PC-9 (cell line): ENCODE results near the gene VWA3B. TPM values are rescaled to one million over a fixed set of nuclear protein-coding genes. Genes with fewer than 3 reads are reported as not detected.

Source experiments
- BruUV-seq: library from RNA; stranded (reverse); fragments of 400-500 nt; replicated peaks from 2 replicates; lab custom pipeline; 2021; lab: Mats Ljungman, UMichigan
- CTCF ChIA-PET: fragments of 300-600 bp; sonication (Branson Sonifier 250); formaldehyde crosslinking; loops from one replicate; lab custom pipeline; 2022; ENCODE audit warnings: antibody characterized with exemption; lab: Charles Lee
- POLR2A ChIA-PET: fragments of 300-600 bp; sonication (Branson Sonifier 250); formaldehyde crosslinking; loops from one replicate; lab custom pipeline; 2022; ENCODE audit warnings: antibody characterized with exemption; ENCODE audit not compliant: unreplicated experiment; lab: Charles Lee
- DNase-seq, 2 experiments: peaks; one replicate each; pipeline versions ENCODE4 v3.0.0 to v3.0.0-alpha.2; 2015 to 2022; ENCODE audit warnings: mixed read lengths in 1 of 2
- H2AFZ ChIP-seq: fragments of 200-600 bp; sonication (generic); 2 replicates; pipeline ENCODE4 v1.8.1; 2017; ENCODE audit warnings: antibody characterized with exemption
- H3F3A ChIP-seq: fragments of 200-600 bp; sonication (generic); 2 replicates; pipeline ENCODE4 v1.8.1; 2017; ENCODE audit warnings: antibody characterized with exemption, mild to moderate bottlenecking, low read depth; ENCODE audit not compliant: insufficient read depth
- H3K27ac ChIP-seq: fragments of 200-600 bp; sonication (generic); 2 replicates; pipeline ENCODE4 v1.6.1; 2016; ENCODE audit warnings: mixed run types
- H3K27me3 ChIP-seq: fragments of 200-600 bp; sonication (generic); 2 replicates; pipeline ENCODE4 v1.6.1; 2016; ENCODE audit warnings: low read depth, mixed run types; ENCODE audit not compliant: insufficient read depth
- H3K36me3 ChIP-seq: fragments of 200-600 bp; sonication (generic); 2 replicates; pipeline ENCODE4 v1.6.1; 2016; ENCODE audit warnings: low read depth, mixed run types
- H3K4me1 ChIP-seq: fragments of 200-600 bp; sonication (generic); replicated peaks from 2 replicates; pipeline ENCODE4 v1.6.1; 2016; ENCODE audit warnings: mixed run types; ENCODE audit not compliant: insufficient read depth
- H3K4me2 ChIP-seq: fragments of 200-600 bp; sonication (generic); 2 replicates; pipeline ENCODE4 v1.6.1; 2017; ENCODE audit warnings: mixed run types
- H3K4me3 ChIP-seq: fragments of 200-600 bp; sonication (generic); 2 replicates; pipeline ENCODE4 v1.6.1; 2016; ENCODE audit warnings: mixed run types
- H3K79me2 ChIP-seq: fragments of 200-600 bp; sonication (generic); 2 replicates; pipeline ENCODE4 v1.6.1; 2017; ENCODE audit warnings: low read depth, mixed run types
- H3K9me2 ChIP-seq: fragments of 200-600 bp; sonication (generic); 2 replicates; pipeline ENCODE4 v1.8.1; 2017; ENCODE audit warnings: mild to moderate bottlenecking; ENCODE audit not compliant: insufficient read depth
- H3K9me3 ChIP-seq: fragments of 200-600 bp; sonication (generic); 2 replicates; pipeline ENCODE4 v1.8.1; 2016; ENCODE audit warnings: low read depth; ENCODE audit not compliant: insufficient read depth
- H4K20me1 ChIP-seq: fragments of 200-600 bp; sonication (generic); 2 replicates; pipeline ENCODE4 v1.8.1; 2017; ENCODE audit not compliant: insufficient read depth
- EZH2 ChIP-seq: fragments of 200-600 bp; sonication (generic); IDR thresholded peaks from 2 replicates; pipeline ENCODE4 v1.8.0; 2017; ENCODE audit warnings: antibody characterized with exemption, low read depth
- intact Hi-C: fragments of 100-400 bp; cut with micrococcal nuclease; formaldehyde crosslinking; loops from one replicate; pipeline ENCODE4 v1.10.0; 2022; ENCODE audit not compliant: unreplicated experiment
- total RNA-seq: library from RNA; stranded (reverse); gene quantifications from 2 replicates; pipeline ENCODE4 v1.2.3, GENCODE V29; 2021
- TF ChIP-seq, protein P1 (sequence below): fragments of 200-600 bp; sonication (generic); conservative IDR thresholded peaks from 2 replicates; pipeline ENCODE4 v1.6.1; 2017; ENCODE audit warnings: mixed run types, antibody characterized with exemption, mild to moderate bottlenecking, moderate library complexity

Gene VWA3B
- total RNA-seq, 1 experiment from 2014 or later: not detected

DNA sequence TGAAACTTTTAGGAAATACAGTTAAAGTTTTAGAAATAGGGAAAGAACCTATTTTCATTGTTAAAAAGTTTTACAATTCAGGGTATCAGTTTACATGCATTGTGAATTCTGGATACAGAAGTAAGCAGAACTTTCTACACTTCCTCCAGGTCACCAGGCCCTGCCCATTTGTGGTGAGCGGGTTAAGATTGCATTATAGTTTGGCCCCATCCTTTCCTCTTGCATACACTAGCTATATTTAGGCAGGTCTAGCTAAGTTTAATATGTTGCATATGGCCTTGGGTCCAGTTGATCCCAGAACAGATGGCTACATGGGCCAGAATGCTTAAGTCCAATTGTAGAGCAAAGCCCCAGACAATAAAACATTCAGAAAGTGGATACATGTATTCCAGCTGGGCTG, 4.8 kb downstream of the VWA3B start:
- Histone ChIP-seq H2AFZ (no peak overlapping the region), H3K4me2 (no peak overlapping the region), H3K9me2 (no peaks in the 10 kb centered on the region), H3F3A (no peaks in the 10 kb centered on the region), H4K20me1 (no peaks in the 10 kb centered on the region), H3K9me3 (no peaks in the 10 kb centered on the region), H3K36me3 (no peaks in the 10 kb centered on the region), H3K27ac (no peak overlapping the region), H3K4me3 (no peak overlapping the region), H3K27me3 (no peaks in the 10 kb centered on the region), H3K79me2 (no peaks in the 10 kb centered on the region), H3K4me1 (no peaks in the 10 kb centered on the region)
- POLR2A ChIA-PET: no interaction called here
- no TSS peak for BruUV-seq
- CTCF ChIA-PET: no interaction called here
- no peak for DNase-seq
- TF ChIP-seq EZH2: no peak
- TF ChIP-seq, protein P1, sequence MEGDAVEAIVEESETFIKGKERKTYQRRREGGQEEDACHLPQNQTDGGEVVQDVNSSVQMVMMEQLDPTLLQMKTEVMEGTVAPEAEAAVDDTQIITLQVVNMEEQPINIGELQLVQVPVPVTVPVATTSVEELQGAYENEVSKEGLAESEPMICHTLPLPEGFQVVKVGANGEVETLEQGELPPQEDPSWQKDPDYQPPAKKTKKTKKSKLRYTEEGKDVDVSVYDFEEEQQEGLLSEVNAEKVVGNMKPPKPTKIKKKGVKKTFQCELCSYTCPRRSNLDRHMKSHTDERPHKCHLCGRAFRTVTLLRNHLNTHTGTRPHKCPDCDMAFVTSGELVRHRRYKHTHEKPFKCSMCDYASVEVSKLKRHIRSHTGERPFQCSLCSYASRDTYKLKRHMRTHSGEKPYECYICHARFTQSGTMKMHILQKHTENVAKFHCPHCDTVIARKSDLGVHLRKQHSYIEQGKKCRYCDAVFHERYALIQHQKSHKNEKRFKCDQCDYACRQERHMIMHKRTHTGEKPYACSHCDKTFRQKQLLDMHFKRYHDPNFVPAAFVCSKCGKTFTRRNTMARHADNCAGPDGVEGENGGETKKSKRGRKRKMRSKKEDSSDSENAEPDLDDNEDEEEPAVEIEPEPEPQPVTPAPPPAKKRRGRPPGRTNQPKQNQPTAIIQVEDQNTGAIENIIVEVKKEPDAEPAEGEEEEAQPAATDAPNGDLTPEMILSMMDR: no peak
- intact Hi-C loops: no loop called here

DNA sequence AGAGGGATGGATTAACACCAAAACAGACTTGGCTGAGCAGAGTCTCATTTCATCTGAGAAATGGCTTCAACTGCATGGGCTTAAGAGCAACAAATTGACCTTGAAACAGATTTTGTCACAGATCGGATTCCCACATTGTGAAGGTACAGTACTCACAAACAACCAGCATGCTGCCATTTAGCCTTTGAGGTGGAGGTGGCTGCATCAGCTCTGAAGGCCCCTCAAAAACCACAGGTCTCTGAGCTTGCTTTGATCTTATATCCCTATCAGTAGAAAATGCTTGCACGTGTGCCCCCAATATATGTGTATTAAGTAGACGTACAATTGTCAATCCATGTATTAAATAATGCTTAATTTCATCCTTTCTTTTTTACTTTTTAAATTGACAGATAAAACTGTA, 6.2 kb downstream of the VWA3B start:
- no peaks in the 10 kb centered on the region for H3K36me3 ChIP-seq
- no peak overlapping the region for H3K4me3 ChIP-seq
- H3K27me3 ChIP-seq: no peaks in the 10 kb centered on the region
- H3K27ac ChIP-seq: no peak overlapping the region
- DNase-seq: no peak
- H3F3A ChIP-seq: no peaks in the 10 kb centered on the region
- ChIA-PET CTCF (no interaction called here), POLR2A (no interaction called here)
- H4K20me1 ChIP-seq: no peaks in the 10 kb centered on the region
- H3K4me2 ChIP-seq: no peak overlapping the region
- intact Hi-C loops: no loop called here
- H3K79me2 ChIP-seq: no peaks in the 10 kb centered on the region
- H3K9me3 ChIP-seq: no peaks in the 10 kb centered on the region
- no peaks in the 10 kb centered on the region for H3K4me1 ChIP-seq
- no peaks in the 10 kb centered on the region for H3K9me2 ChIP-seq
- BruUV-seq: no TSS peak
- no peak overlapping the region for H2AFZ ChIP-seq
- TF ChIP-seq, protein P1: no peak
- no peak for TF ChIP-seq EZH2

DNA sequence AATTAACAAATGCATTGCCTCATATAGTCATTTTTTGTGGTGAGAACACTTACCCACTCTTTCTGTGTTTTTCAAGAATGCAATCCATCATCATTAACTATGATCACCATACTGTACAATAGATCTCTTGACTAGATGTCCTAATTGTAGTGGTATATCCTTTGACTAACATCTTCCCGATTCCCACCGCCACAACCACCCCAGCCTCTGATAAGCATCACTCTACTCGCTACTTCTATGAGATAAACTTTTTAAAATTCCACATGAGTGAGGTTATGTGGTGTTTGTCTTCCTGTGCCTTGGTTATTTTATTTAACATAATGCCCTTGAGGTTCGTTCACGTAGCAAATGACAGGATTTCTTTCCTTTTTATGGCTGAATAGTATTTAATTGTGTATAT, 6.6 kb downstream of the VWA3B start:
- Histone ChIP-seq H3K4me2 (no peak overlapping the region), H3K36me3 (no peaks in the 10 kb centered on the region), H3K9me3 (no peaks in the 10 kb centered on the region), H3F3A (no peaks in the 10 kb centered on the region), H3K4me1 (no peaks in the 10 kb centered on the region), H4K20me1 (no peaks in the 10 kb centered on the region), H3K27ac (no peak overlapping the region), H3K9me2 (no peaks in the 10 kb centered on the region), H2AFZ (no peak overlapping the region), H3K27me3 (no peaks in the 10 kb centered on the region), H3K4me3 (no peak overlapping the region), H3K79me2 (no peaks in the 10 kb centered on the region)
- no peak for DNase-seq
- BruUV-seq: no TSS peak
- intact Hi-C loops: no loop called here
- POLR2A ChIA-PET: no interaction called here
- TF ChIP-seq EZH2: no peak
- TF ChIP-seq, protein P1: no peak
- CTCF ChIA-PET: no interaction called here
